Ectodermal cell (in vitro differentiated cells): ENCODE results near the gene LDLRAD4.

ENCODE experiments used
- H3K27ac ChIP-seq: 2 replicates; pipeline ENCODE4 v1.7.0; 2013; ENCODE audit warnings: mild to moderate bottlenecking, low read depth, low read length; ENCODE audit not compliant: insufficient read depth, poor library complexity, severe bottlenecking
- H3K27me3 ChIP-seq: 2 replicates; pipeline ENCODE4 v1.7.0; 2013; ENCODE audit warnings: mild to moderate bottlenecking, low read length; ENCODE audit not compliant: insufficient read depth, control insufficient read depth, poor library complexity, severe bottlenecking
- H3K36me3 ChIP-seq: one replicate; pipeline ENCODE4 v1.7.0; 2013; ENCODE audit warnings: low read length; ENCODE audit not compliant: control insufficient read depth, insufficient read depth
- H3K4me1 ChIP-seq: one replicate; pipeline ENCODE4 v1.7.0; 2013; ENCODE audit warnings: low read length; ENCODE audit not compliant: control insufficient read depth, insufficient read depth
- H3K4me3 ChIP-seq: 2 replicates; pipeline ENCODE4 v1.7.0; 2013; ENCODE audit warnings: low read depth, low read length, control low read depth; ENCODE audit not compliant: insufficient read depth
- H3K9me3 ChIP-seq: 2 replicates; pipeline ENCODE4 v1.7.0; 2013; ENCODE audit warnings: mild to moderate bottlenecking, low read length, moderate library complexity; ENCODE audit not compliant: control insufficient read depth
- WGBS, 2 experiments: methylation state at CpG; one replicate each; pipeline ENCODE4 v1.1.7; 2013; ENCODE audit warnings: missing lambda C conversion rate in 2 of 2; 5-methylcytosine and 5-hydroxymethylcytosine counted together

LDLRAD4 gene

DNA sequence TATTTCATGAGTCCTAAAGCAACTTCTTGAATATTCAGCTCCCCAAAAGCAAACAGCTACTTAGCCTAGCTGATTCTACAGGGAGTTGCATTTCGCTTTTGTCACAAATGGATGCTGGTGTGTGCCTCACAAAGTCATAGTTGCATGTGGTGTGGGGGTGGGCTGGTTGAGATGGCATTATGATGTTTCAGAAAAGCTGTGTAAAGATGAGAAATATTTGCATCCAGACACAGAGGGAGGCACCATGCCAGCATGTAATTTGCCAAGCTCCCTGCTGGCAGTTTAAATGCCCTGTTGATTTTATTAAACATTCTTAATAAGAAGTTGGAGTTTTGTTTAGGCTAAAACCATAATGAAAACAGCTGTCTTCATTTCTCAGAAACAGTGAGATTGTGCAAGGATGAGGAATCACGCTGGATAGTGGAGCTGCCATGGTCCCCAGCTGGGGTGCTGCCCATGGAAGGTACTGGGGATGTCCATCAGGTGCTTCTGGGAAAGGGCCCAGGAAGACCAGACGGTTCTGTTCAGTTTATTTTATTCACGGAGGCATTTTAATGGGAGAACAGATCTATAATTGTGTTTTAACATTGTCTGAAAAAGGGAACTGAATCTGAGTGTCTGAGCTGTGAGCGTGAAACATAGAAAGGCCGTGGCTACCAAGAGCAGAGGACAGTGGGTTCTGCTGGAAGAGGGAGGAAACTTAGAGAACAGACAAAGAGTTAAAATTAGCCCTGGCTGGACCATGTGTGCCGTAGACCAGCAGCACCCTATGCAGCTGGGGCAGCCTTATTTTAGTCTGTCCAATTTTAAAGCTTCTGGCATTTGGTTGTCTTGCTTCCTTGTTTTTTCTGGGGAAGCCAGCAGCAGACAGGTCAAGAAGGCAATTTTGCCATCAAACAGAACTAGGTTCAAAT lies 330.7 kb downstream of the LDLRAD4 start:
- 93 to 96% methylated on average over 7 of the region's 7 CpGs for WGBS, 2 experiments
- no peaks in the 10 kb centered on the region for H3K4me1 ChIP-seq
- no peak overlapping the region for H3K4me3 ChIP-seq
- H3K9me3 ChIP-seq: no peaks in the 10 kb centered on the region
- H3K36me3 ChIP-seq: no peaks in the 10 kb centered on the region
- H3K27me3 ChIP-seq: no peaks in the 10 kb centered on the region
- H3K27ac ChIP-seq: no peak overlapping the region

DNA sequence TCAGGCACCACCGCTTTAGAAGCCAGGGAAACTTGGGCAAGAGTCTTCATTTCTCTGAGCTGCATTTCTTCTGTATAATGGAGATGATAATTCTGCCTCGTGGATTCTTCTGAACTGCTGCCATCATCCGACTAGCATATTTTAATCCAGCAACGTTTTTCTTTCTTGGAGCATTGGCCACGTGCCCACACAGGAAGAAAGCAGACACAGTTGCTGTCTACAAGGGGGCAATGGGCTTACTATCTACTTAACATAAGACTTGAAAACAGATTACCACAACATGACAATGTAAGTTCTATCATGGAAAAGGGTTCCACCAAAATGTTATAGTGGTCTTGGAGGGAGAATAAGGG lies 331.3 kb downstream of the LDLRAD4 start:
- 72 to 75% methylated on average over 5 of the region's 5 CpGs for WGBS, 2 experiments

DNA sequence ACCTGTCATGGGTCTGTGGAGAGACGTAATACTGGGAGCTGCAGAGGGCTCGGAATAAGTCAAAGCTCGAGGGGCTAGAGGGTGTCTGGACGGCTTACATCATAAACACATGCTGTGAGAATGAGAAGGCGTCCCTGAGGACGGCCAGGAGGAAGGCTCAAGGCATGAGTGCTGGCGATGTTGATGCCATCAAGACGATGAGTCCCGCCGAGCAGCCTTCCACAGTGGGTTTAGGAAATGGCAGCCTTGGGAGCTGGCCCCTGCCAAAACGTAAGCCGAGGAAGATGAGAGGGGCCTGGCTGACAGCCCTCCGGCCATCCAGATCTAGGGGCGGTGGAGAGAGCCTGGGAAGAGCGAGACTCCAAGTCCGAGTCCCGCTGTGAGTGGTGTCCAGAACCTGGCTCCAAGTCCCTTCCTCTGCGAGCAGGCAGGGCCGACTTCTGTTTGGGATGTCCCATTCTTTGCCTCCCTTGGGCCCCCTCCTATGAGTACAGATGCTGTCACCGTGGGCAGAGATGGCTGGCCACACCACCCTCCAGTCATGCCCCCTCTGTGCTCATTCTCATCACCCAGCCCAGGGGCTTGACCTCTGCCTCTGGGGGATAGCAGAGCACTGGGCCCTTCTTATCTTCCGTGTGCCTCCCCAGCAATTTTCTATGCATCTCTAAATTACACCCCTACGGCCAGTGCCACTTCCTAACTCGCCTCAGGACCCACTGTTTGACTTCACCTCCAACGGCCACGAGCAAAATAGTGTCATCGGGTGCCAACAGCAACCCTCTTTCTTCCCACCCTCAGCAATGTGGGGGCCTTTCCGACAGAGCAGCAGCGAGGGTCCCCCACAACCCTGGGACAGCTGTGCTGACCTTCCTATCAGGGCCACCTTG lies 332.1 kb downstream of the LDLRAD4 start:
- Histone ChIP-seq H3K27me3 (no peaks in the 10 kb centered on the region), H3K36me3 (no peaks in the 10 kb centered on the region), H3K4me3 (no peak overlapping the region), H3K4me1 (no peaks in the 10 kb centered on the region), H3K27ac (no peak overlapping the region), H3K9me3 (no peaks in the 10 kb centered on the region)
- 94% methylated on average over 28 of the region's 28 CpGs for WGBS, 2 experiments

More for the DNA sequence above, 331.3 kb downstream of the LDLRAD4 start:
- Histone ChIP-seq H3K36me3 (no peaks in the 10 kb centered on the region), H3K4me1 (no peaks in the 10 kb centered on the region), H3K27me3 (no peaks in the 10 kb centered on the region), H3K9me3 (no peaks in the 10 kb centered on the region), H3K4me3 (no peak overlapping the region), H3K27ac (no peak overlapping the region)

DNA sequence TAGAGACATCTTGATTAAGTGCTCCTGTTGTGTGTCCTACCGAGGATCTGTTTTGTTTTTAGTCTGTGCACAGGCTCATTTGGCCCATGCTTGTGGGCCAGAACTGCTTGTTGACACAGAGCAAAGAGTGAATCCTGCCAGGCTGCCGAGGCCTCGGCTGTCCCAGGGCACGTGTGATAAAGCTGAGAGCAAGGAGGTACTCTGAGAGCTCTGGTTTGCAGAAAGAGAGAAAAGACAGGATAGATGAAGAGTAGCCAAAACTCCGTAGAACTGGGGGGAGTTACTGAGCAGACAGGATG lies 332.7 kb downstream of the LDLRAD4 start:
- no peak overlapping the region for H3K4me3 ChIP-seq
- no peaks in the 10 kb centered on the region for H3K36me3 ChIP-seq
- H3K27me3 ChIP-seq: no peaks in the 10 kb centered on the region
- 91% methylated on average over 5 of the region's 5 CpGs for WGBS, 2 experiments
- no peaks in the 10 kb centered on the region for H3K4me1 ChIP-seq
- H3K27ac ChIP-seq: no peak overlapping the region
- H3K9me3 ChIP-seq: no peaks in the 10 kb centered on the region

DNA sequence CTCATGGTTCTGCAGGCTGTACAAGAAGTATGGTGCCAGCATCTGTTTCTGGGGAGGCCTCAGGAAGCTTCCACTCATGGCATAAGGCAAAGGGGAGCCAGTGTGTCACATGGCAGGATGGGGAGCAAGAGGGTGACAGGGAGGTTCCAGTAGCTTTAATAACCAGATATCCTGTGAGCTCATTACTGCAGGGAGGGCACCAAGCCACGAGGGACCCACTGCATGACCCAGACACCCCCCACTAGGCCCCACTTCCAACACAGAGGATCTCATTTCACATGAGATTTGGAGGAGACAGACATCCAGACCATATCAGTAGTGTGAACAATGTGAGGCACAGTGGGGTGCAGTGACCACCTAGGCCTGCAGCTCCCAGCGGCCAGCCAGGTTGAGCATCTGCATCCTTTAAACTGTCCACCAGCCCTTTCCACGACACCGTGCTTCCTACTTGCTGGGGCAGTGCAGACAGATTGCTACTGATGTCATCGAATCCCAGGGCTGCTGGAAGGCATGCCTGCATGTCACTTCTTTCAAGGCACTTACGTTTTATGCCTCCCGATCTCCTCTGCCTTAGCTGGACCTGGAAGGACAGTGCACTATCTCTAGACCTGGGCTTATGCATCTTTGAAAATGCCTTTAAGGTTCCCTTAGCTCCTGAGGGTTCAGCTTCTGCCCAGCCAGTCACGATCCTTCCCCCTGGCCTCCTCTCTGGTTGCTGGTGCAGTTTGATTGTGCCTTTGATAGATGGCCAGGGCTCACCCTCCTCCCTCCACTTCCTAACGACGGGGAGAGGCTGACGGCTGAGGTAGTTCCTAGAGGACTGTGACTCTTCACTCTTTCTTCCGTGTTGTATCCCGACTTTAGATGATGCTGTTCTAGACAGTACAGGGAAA lies 333.5 kb downstream of the LDLRAD4 start:
- no peak overlapping the region for H3K27ac ChIP-seq
- no peaks in the 10 kb centered on the region for H3K36me3 ChIP-seq
- no peaks in the 10 kb centered on the region for H3K9me3 ChIP-seq
- no peaks in the 10 kb centered on the region for H3K4me1 ChIP-seq
- no peaks in the 10 kb centered on the region for H3K27me3 ChIP-seq
- H3K4me3 ChIP-seq: no peak overlapping the region
- 80 to 82% methylated on average over 13 of the region's 13 CpGs for WGBS, 2 experiments

DNA sequence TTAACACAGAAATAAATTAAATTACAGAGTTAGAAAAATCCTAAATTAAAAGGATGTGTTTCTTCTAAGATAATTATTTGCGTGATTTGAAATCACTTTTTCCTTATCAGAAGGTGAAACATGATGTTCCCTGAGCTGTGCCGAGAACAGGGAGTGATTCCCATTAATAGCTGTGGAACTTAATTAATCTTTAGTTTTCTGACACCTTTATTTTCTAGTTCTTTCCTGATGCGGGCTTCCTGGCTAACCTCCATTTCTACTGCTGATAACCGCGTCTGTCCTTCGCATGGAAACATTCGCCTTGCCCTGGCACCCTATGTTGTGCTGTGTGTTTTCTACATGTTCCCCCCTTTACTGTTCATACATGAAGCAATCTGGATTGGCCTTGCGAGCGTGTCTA lies 334.9 kb downstream of the LDLRAD4 start:
- H3K9me3 ChIP-seq: no peaks in the 10 kb centered on the region
- H3K4me3 ChIP-seq: no peak overlapping the region
- 91 to 95% methylated on average over 9 of the region's 9 CpGs for WGBS, 2 experiments
- H3K27me3 ChIP-seq: no peaks in the 10 kb centered on the region
- H3K27ac ChIP-seq: no peak overlapping the region
- no peaks in the 10 kb centered on the region for H3K36me3 ChIP-seq
- H3K4me1 ChIP-seq: no peaks in the 10 kb centered on the region

DNA sequence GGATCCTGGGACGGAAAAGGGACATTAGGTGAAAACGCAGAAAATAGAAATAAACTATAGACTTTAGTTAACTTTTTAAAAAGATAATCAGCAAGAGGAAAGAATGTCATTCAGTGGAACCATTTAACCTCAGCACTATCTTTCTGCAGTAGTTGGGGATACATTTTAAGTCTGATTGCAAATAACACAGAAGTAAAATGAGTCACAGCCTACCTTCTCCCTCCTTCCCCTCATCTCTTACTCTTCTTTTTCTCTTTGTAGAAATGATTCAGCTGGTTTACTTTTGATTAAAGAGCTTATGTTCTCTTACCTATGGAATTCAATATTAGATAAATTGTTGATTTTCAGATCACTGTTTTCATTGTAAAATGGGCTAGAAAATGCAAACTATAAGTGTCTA lies 336.6 kb downstream of the LDLRAD4 start:
- Histone ChIP-seq H3K4me3 (no peak overlapping the region), H3K27me3 (no peaks in the 10 kb centered on the region), H3K27ac (no peak overlapping the region), H3K9me3 (no peaks in the 10 kb centered on the region), H3K36me3 (no peaks in the 10 kb centered on the region), H3K4me1 (no peaks in the 10 kb centered on the region)
- 88 to 100% methylated on average over 1 to 2 of the region's 2 CpGs for WGBS, 2 experiments

DNA sequence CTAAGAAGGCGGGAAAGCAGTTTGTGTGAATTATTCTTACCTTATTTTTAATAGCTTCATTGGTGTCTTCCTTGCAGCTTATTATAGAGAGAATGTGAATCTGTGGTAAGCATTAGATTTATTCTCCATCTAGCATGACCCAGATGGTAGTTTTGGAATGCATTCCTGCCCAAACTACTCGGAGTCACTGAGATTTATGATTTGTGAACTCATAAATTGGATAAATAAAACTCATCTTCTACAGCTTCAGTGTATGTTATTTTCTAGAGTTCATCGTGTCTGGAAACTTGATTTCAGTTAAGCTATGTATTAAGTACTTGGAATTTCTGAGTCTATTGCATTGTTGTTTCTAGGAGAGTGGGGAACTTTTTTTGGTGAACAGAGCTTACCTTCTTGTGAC lies 337.3 kb downstream of the LDLRAD4 start:
- no peaks in the 10 kb centered on the region for H3K27me3 ChIP-seq
- H3K27ac ChIP-seq: no peak overlapping the region
- no peaks in the 10 kb centered on the region for H3K9me3 ChIP-seq
- 91 to 100% methylated on average over 1 to 3 of the region's 3 CpGs for WGBS, 2 experiments
- H3K4me3 ChIP-seq: no peak overlapping the region
- no peaks in the 10 kb centered on the region for H3K4me1 ChIP-seq
- no peaks in the 10 kb centered on the region for H3K36me3 ChIP-seq

DNA sequence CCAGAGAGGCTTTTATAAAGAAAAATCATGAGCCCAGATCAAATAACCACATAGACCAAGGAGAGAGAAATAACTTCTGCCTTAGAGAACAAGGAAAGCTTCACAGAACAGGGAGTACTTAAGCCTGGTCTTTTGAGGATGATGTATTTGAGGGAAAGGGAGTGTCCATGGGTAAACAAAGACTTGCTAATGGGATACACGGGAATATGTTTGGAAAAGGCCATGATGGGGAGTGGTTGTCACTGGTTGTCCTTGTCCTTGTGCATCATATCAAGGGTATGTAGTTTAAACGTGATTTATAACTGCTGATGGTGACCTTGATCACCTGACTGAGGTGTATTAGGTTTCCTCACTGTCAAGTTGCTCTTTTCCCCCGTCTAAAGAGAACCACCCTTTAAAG lies 337.9 kb downstream of the LDLRAD4 start:
- Histone ChIP-seq H3K9me3 (no peaks in the 10 kb centered on the region), H3K27ac (no peak overlapping the region), H3K4me3 (no peak overlapping the region), H3K36me3 (no peaks in the 10 kb centered on the region), H3K4me1 (no peaks in the 10 kb centered on the region), H3K27me3 (no peaks in the 10 kb centered on the region)
- 80 to 82% methylated on average over 3 of the region's 3 CpGs for WGBS, 2 experiments

DNA sequence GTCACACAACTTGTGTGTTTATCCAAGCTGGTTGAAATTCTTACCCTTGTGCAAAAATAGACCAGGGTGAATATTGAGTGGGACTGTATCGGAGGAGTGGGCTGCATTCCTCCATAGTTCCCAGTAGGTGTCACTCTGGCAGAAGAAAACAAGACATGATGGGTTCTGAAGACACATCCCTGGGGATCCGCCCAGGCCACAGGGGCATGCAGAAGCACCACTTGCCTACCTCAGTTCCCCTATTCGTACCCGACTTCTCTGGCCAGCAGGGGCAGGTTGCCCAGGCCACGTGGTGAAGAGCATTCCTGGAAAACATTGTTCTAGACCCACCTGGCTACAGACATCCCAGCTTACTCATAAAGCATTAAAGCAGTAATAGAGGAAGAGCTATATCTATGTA lies 339.6 kb downstream of the LDLRAD4 start:
- Histone ChIP-seq H3K27me3 (no peaks in the 10 kb centered on the region), H3K27ac (no peak overlapping the region), H3K4me1 (peaks cover 4% of the 10 kb centered on the region), H3K9me3 (no peaks in the 10 kb centered on the region), H3K4me3 (no peak overlapping the region), H3K36me3 (no peaks in the 10 kb centered on the region)
- WGBS, 2 experiments: 13 to 15% methylated on average over 5 of the region's 5 CpGs
